Prostate gland (tissue), 2 donors: Measurements from ENCODE around the gene SHROOM3.

Experiments used
- CTCF ChIP-seq, 4 experiments: fragments of 200-600 bp in 2 of 4; fragments of 450-650 bp in 2 of 4; sonication (generic) in 2 of 4; IDR thresholded peaks; 1 replicate in 3 of 4; 2 replicates in 1 of 4; pipeline ENCODE4 v1.5.1; 2016 to 2019; ENCODE audit warnings: antibody characterized with exemption in 4 of 4, mild to moderate bottlenecking in 2 of 4, moderate library complexity in 2 of 4
- POLR2A ChIP-seq: fragments of 450-650 bp; IDR thresholded peaks from one replicate; pipeline ENCODE4 v1.6.1; 2016; ENCODE audit warnings: antibody characterized with exemption, mild to moderate bottlenecking

- TF ChIP-seq POLR2A, result no peak
- no peak for TF ChIP-seq CTCF (IDR thresholded peaks at IDR 0.05)
Measured at GRCh38 chr4:76791479-76791878, 356.4 kb downstream of the SHROOM3 start.
